CD4-positive, alpha-beta memory T cell (primary cell): ENCODE measurements around the gene GRIK2. TPM values are rescaled to one million over a fixed set of nuclear protein-coding genes. Genes with fewer than 3 reads are reported as not detected.

Source experiments
- CTCF ChIA-PET: fragments of 350-600 bp; sonication (Branson Sonifier 250); formaldehyde crosslinking; loops from one replicate; lab custom pipeline; 2021; ENCODE audit warnings: inconsistent platforms; ENCODE audit not compliant: partially characterized antibody; lab: Charles Lee
- POLR2A ChIA-PET: fragments of 350-600 bp; sonication (Branson Sonifier 250); formaldehyde crosslinking; loops from one replicate; lab custom pipeline; 2021; ENCODE audit not compliant: partially characterized antibody; lab: Charles Lee
- DNase-seq, 5 donors: peaks; one replicate each; pipeline versions ENCODE4 v3.0.0 to v3.0.0-alpha.2; 2020 to 2022; ENCODE audit warnings: mixed read lengths in 1 of 5
- H3K27ac ChIP-seq: one replicate; pipeline ENCODE4 v1.7.0; 2013; ENCODE audit warnings: low read depth, low read length
- H3K27me3 ChIP-seq: 2 replicates; pipeline ENCODE4 v1.7.0; 2013; ENCODE audit warnings: mild to moderate bottlenecking, low read length, moderate library complexity; ENCODE audit not compliant: insufficient read depth
- H3K36me3 ChIP-seq: 2 replicates; pipeline ENCODE4 v1.7.0; 2013; ENCODE audit warnings: mild to moderate bottlenecking, low read length, moderate library complexity; ENCODE audit not compliant: insufficient read depth
- H3K4me1 ChIP-seq: 2 replicates; pipeline ENCODE4 v1.7.0; 2013; ENCODE audit warnings: mild to moderate bottlenecking, low read length, moderate library complexity; ENCODE audit not compliant: insufficient read depth
- H3K4me3 ChIP-seq, 2 donors: one replicate each; pipeline ENCODE4 v1.7.0; 2013; ENCODE audit warnings: low read length in 2 of 2, mild to moderate bottlenecking in 1 of 2
- H3K9me3 ChIP-seq, 2 donors: one replicate each; pipeline ENCODE4 v1.7.0; 2013; ENCODE audit warnings: low read length in 2 of 2, control low read depth in 1 of 2; ENCODE audit not compliant: control insufficient read depth in 1 of 2
- H3K27ac Mint-ChIP-seq, 7 donors: one replicate each; pipeline ENCODE4 v1.8.0; 2020 to 2021; ENCODE audit warnings: mixed read lengths in 7 of 7, mild to moderate bottlenecking in 6 of 7, inconsistent platforms in 3 of 7, moderate library complexity in 3 of 7
- H3K27me3 Mint-ChIP-seq, 2 donors: one replicate each; pipeline ENCODE4 v1.8.0; 2020 to 2021; ENCODE audit warnings: mixed read lengths in 2 of 2
- H3K36me3 Mint-ChIP-seq, 2 donors: one replicate each; pipeline ENCODE4 v1.8.0; 2020 to 2021; ENCODE audit warnings: mixed read lengths in 2 of 2, inconsistent platforms in 1 of 2, mild to moderate bottlenecking in 1 of 2
- H3K4me1 Mint-ChIP-seq, 4 donors: one replicate each; pipeline ENCODE4 v1.8.0; 2020 to 2021; ENCODE audit warnings: mixed read lengths in 4 of 4, mild to moderate bottlenecking in 1 of 4
- H3K4me3 Mint-ChIP-seq, 8 donors: one replicate each; pipeline ENCODE4 v1.8.0; 2020 to 2021; ENCODE audit warnings: mixed read lengths in 8 of 8, mild to moderate bottlenecking in 7 of 8, moderate library complexity in 6 of 8, inconsistent platforms in 3 of 8
- H3K9me3 Mint-ChIP-seq, 8 donors: one replicate each; pipeline ENCODE4 v1.8.0; 2020 to 2021; ENCODE audit warnings: mixed read lengths in 8 of 8, mild to moderate bottlenecking in 5 of 8, inconsistent platforms in 3 of 8, moderate library complexity in 1 of 8
- intact Hi-C: fragments of 100-400 bp; cut with micrococcal nuclease; formaldehyde crosslinking; loops from one replicate; pipeline ENCODE4 v1.15.1; 2023
- polyA plus RNA-seq, 2 donors: library from polyadenylated mRNA; unstranded; fragments of 300-500 nt; fragmentation: Illumina TruSeq; gene quantifications; one replicate each; pipeline ENCODE4 v1.2.3, GENCODE V29; 2021
- total RNA-seq, 2 experiments: library from RNA; stranded (reverse); gene quantifications; one replicate each; pipeline ENCODE4 v1.2.3, GENCODE V29; 2021

Gene GRIK2
- total and polyA plus RNA-seq, 4 experiments from 2014 or later: not detected

GRCh38 chr6:101676187-101676586 lies 282.7 kb downstream of the GRIK2 start:
- POLR2A ChIA-PET: no interaction called here
- no peaks in the 10 kb centered on the region for H3K9me3 ChIP-seq
- no peak overlapping the region for H3K27ac ChIP-seq
- no peaks in the 10 kb centered on the region for H3K4me1 ChIP-seq
- Mint-ChIP-seq H3K27ac (no peak overlapping the region), H3K9me3 (peaks cover 0 to 4% (median 0%) of the 10 kb centered on the region in 8 donors), H3K4me1 (no peaks in the 10 kb centered on the region), H3K27me3 (no peaks in the 10 kb centered on the region), H3K4me3 (no peak overlapping the region), H3K36me3 (no peaks in the 10 kb centered on the region)
- intact Hi-C loops: no loop called here
- CTCF ChIA-PET: no interaction called here
- H3K36me3 ChIP-seq: no peaks in the 10 kb centered on the region
- no peak overlapping the region for H3K4me3 ChIP-seq
- H3K27me3 ChIP-seq: no peaks in the 10 kb centered on the region
- no peak for DNase-seq

GRCh38 chr6:101682937-101683336 lies 289.4 kb downstream of the GRIK2 start:
- Histone ChIP-seq H3K9me3 (no peaks in the 10 kb centered on the region), H3K36me3 (no peaks in the 10 kb centered on the region), H3K4me1 (no peaks in the 10 kb centered on the region), H3K4me3 (no peak overlapping the region), H3K27ac (no peak overlapping the region), H3K27me3 (no peaks in the 10 kb centered on the region)
- ChIA-PET CTCF (no interaction called here), POLR2A (no interaction called here)
- no peak for DNase-seq
- Mint-ChIP-seq H3K27me3 (no peaks in the 10 kb centered on the region), H3K36me3 (no peaks in the 10 kb centered on the region), H3K9me3 (peaks cover 0 to 4% (median 0%) of the 10 kb centered on the region in 8 donors), H3K4me3 (no peak overlapping the region), H3K4me1 (no peaks in the 10 kb centered on the region), H3K27ac (no peak overlapping the region)
- intact Hi-C loops: no loop called here

- DNase-seq: no peak
- Histone ChIP-seq H3K27me3 (no peaks in the 10 kb centered on the region), H3K36me3 (no peaks in the 10 kb centered on the region), H3K9me3 (no peaks in the 10 kb centered on the region), H3K27ac (no peak overlapping the region), H3K4me1 (no peaks in the 10 kb centered on the region), H3K4me3 (no peak overlapping the region)
- intact Hi-C loops: no loop called here
- CTCF ChIA-PET: no interaction called here
- peaks cover 0 to 4% (median 0%) of the 10 kb centered on the region in 8 donors for H3K9me3 Mint-ChIP-seq
- H3K27me3 Mint-ChIP-seq: no peaks in the 10 kb centered on the region
- POLR2A ChIA-PET: no interaction called here
- no peak overlapping the region for H3K27ac Mint-ChIP-seq
- no peak overlapping the region for H3K4me3 Mint-ChIP-seq
- no peaks in the 10 kb centered on the region for H3K4me1 Mint-ChIP-seq
- no peaks in the 10 kb centered on the region for H3K36me3 Mint-ChIP-seq
Measured at GRCh38 chr6:101683884-101684283, 290.4 kb downstream of the GRIK2 start.

- Mint-ChIP-seq H3K4me1 (no peaks in the 10 kb centered on the region), H3K36me3 (no peaks in the 10 kb centered on the region), H3K27me3 (no peaks in the 10 kb centered on the region), H3K4me3 (no peak overlapping the region), H3K27ac (no peak overlapping the region), H3K9me3 (peaks cover 0 to 4% (median 0%) of the 10 kb centered on the region in 8 donors)
- Histone ChIP-seq H3K27me3 (no peaks in the 10 kb centered on the region), H3K27ac (no peak overlapping the region), H3K4me3 (no peak overlapping the region), H3K9me3 (no peaks in the 10 kb centered on the region), H3K36me3 (no peaks in the 10 kb centered on the region), H3K4me1 (no peaks in the 10 kb centered on the region)
- DNase-seq: no peak
- intact Hi-C loops: no loop called here
- POLR2A ChIA-PET: no interaction called here
- CTCF ChIA-PET: no interaction called here
Measured at GRCh38 chr6:101686653-101687052, 293.1 kb downstream of the GRIK2 start.

- intact Hi-C loops: no loop called here
Measured at GRCh38 chr6:101689156-101689555, 295.6 kb downstream of the GRIK2 start.

GRCh38 chr6:101689695-101690094 lies 296.2 kb downstream of the GRIK2 start:
- intact Hi-C loops: no loop called here
- ChIA-PET POLR2A (no interaction called here), CTCF (no interaction called here)
- H3K4me1 ChIP-seq: no peaks in the 10 kb centered on the region
- no peaks in the 10 kb centered on the region for H3K27me3 ChIP-seq
- H3K4me1 Mint-ChIP-seq: no peaks in the 10 kb centered on the region
- no peak overlapping the region for H3K27ac Mint-ChIP-seq
- H3K27ac ChIP-seq: no peak overlapping the region
- no peaks in the 10 kb centered on the region for H3K36me3 ChIP-seq
- no peaks in the 10 kb centered on the region for H3K36me3 Mint-ChIP-seq
- H3K4me3 ChIP-seq: no peak overlapping the region
- H3K27me3 Mint-ChIP-seq: no peaks in the 10 kb centered on the region
- no peaks in the 10 kb centered on the region for H3K9me3 ChIP-seq
- peaks cover 0 to 4% (median 0%) of the 10 kb centered on the region in 8 donors for H3K9me3 Mint-ChIP-seq
- no peak for DNase-seq
- no peak overlapping the region for H3K4me3 Mint-ChIP-seq

More at GRCh38 chr6:101689156-101689555, 295.6 kb downstream of the GRIK2 start:
- H3K36me3 ChIP-seq: no peaks in the 10 kb centered on the region
- CTCF ChIA-PET: no interaction called here
- no peaks in the 10 kb centered on the region for H3K9me3 ChIP-seq
- Mint-ChIP-seq H3K4me3 (no peak overlapping the region), H3K27me3 (no peaks in the 10 kb centered on the region), H3K4me1 (no peaks in the 10 kb centered on the region), H3K27ac (no peak overlapping the region), H3K36me3 (no peaks in the 10 kb centered on the region), H3K9me3 (peaks cover 0 to 4% (median 0%) of the 10 kb centered on the region in 8 donors)
- POLR2A ChIA-PET: no interaction called here
- no peaks in the 10 kb centered on the region for H3K27me3 ChIP-seq
- H3K4me1 ChIP-seq: no peaks in the 10 kb centered on the region
- no peak overlapping the region for H3K27ac ChIP-seq
- no peak for DNase-seq
- no peak overlapping the region for H3K4me3 ChIP-seq

GRCh38 chr6:101700655-101701054 lies 307.1 kb downstream of the GRIK2 start:
- no peaks in the 10 kb centered on the region for H3K4me1 Mint-ChIP-seq
- no peak for DNase-seq
- POLR2A ChIA-PET: no interaction called here
- Histone ChIP-seq H3K9me3 (no peaks in the 10 kb centered on the region), H3K27ac (no peak overlapping the region), H3K27me3 (no peaks in the 10 kb centered on the region), H3K4me3 (no peak overlapping the region), H3K36me3 (no peaks in the 10 kb centered on the region), H3K4me1 (no peaks in the 10 kb centered on the region)
- no peaks in the 10 kb centered on the region for H3K27me3 Mint-ChIP-seq
- H3K36me3 Mint-ChIP-seq: no peaks in the 10 kb centered on the region
- CTCF ChIA-PET: no interaction called here
- H3K9me3 Mint-ChIP-seq: peaks cover 0 to 9% (median under 1%) of the 10 kb centered on the region in 8 donors
- intact Hi-C loops: no loop called here
- H3K27ac Mint-ChIP-seq: no peak overlapping the region
- no peak overlapping the region for H3K4me3 Mint-ChIP-seq

- Histone ChIP-seq H3K9me3 (no peaks in the 10 kb centered on the region), H3K27ac (no peak overlapping the region), H3K27me3 (no peaks in the 10 kb centered on the region), H3K36me3 (no peaks in the 10 kb centered on the region), H3K4me3 (no peak overlapping the region), H3K4me1 (no peaks in the 10 kb centered on the region)
- Mint-ChIP-seq H3K27me3 (no peaks in the 10 kb centered on the region), H3K4me3 (no peak overlapping the region), H3K9me3 (peaks cover 0 to 9% (median under 1%) of the 10 kb centered on the region in 8 donors), H3K27ac (no peak overlapping the region), H3K36me3 (no peaks in the 10 kb centered on the region), H3K4me1 (no peaks in the 10 kb centered on the region)
- CTCF ChIA-PET: no interaction called here
- POLR2A ChIA-PET: no interaction called here
- intact Hi-C loops: no loop called here
- DNase-seq: no peak
Measured at GRCh38 chr6:101703311-101703710, 309.8 kb downstream of the GRIK2 start.
